Tibial nerve (tissue), 4 donors: ENCODE data around the gene CLEC16A. TPM values are rescaled to one million over a fixed set of nuclear protein-coding genes. Genes with fewer than 3 reads are reported as not detected.

Source experiments
- DNase-seq, 2 donors: peaks; one replicate each; pipeline ENCODE4 v3.0.0-alpha.2; 2019; ENCODE audit warnings: low spot score in 2 of 2
- H3K27ac ChIP-seq, 4 donors: fragments of 200-600 bp; sonication (generic) in 3 of 4; one replicate each; pipeline ENCODE4 v1.5.1; 2017 to 2019; ENCODE audit warnings: mild to moderate bottlenecking in 1 of 4
- H3K27me3 ChIP-seq, 2 donors: fragments of 200-600 bp; sonication (generic) in 1 of 2; one replicate each; pipeline versions ENCODE4 v1.5.1 to v1.6.0; 2017 to 2019
- H3K36me3 ChIP-seq, 3 donors: fragments of 200-600 bp; sonication (generic); one replicate each; pipeline ENCODE4 v1.5.1; 2018 to 2019
- H3K4me1 ChIP-seq, 4 donors: fragments of 200-600 bp; sonication (generic) in 3 of 4; one replicate each; pipeline ENCODE4 v1.5.1; 2017 to 2019
- H3K4me3 ChIP-seq, 4 donors: fragments of 200-600 bp; sonication (generic) in 3 of 4; one replicate each; pipeline ENCODE4 v1.5.1; 2017 to 2019; ENCODE audit warnings: mild to moderate bottlenecking in 1 of 4, moderate library complexity in 1 of 4
- H3K9me3 ChIP-seq, 4 donors: fragments of 200-600 bp; sonication (generic) in 3 of 4; one replicate each; pipeline ENCODE4 v1.5.1; 2017 to 2019
- EP300 ChIP-seq, 2 donors: sonication (generic); formaldehyde crosslinking; IDR thresholded peaks; one replicate each; pipeline ENCODE4 v1.6.1; 2017; ENCODE audit warnings: antibody characterized with exemption in 2 of 2, mild to moderate bottlenecking in 1 of 2
- POLR2A ChIP-seq, 2 donors: fragments of 450-650 bp; IDR thresholded peaks; one replicate each; pipeline ENCODE4 v1.6.1; 2017; ENCODE audit warnings: antibody characterized with exemption in 2 of 2, mild to moderate bottlenecking in 2 of 2, moderate library complexity in 2 of 2
- WGBS, 2 donors: methylation state at CpG; one replicate each; pipeline ENCODE4 v1.1.5; 2018; 5-methylcytosine and 5-hydroxymethylcytosine counted together
- total RNA-seq, 4 donors: library from RNA; depleted of rRNA; stranded (reverse); fragments of >200 nt; gene quantifications; one replicate each; pipeline ENCODE4 v1.1.0, GENCODE V29; 2016
- TF ChIP-seq, protein P1 (sequence below), 5 experiments: fragments of 200-600 bp in 3 of 5; fragments of 450-650 bp in 2 of 5; sonication (generic) in 3 of 5; IDR thresholded peaks; one replicate each; pipeline ENCODE4 v1.5.1; 2016 to 2019; ENCODE audit warnings: antibody characterized with exemption in 5 of 5, mild to moderate bottlenecking in 3 of 5, moderate library complexity in 2 of 5

The CLEC16A gene
- total RNA-seq, 4 donors from 2014 or later: 37.4 to 70.2 (median 55.2) TPM

DNA sequence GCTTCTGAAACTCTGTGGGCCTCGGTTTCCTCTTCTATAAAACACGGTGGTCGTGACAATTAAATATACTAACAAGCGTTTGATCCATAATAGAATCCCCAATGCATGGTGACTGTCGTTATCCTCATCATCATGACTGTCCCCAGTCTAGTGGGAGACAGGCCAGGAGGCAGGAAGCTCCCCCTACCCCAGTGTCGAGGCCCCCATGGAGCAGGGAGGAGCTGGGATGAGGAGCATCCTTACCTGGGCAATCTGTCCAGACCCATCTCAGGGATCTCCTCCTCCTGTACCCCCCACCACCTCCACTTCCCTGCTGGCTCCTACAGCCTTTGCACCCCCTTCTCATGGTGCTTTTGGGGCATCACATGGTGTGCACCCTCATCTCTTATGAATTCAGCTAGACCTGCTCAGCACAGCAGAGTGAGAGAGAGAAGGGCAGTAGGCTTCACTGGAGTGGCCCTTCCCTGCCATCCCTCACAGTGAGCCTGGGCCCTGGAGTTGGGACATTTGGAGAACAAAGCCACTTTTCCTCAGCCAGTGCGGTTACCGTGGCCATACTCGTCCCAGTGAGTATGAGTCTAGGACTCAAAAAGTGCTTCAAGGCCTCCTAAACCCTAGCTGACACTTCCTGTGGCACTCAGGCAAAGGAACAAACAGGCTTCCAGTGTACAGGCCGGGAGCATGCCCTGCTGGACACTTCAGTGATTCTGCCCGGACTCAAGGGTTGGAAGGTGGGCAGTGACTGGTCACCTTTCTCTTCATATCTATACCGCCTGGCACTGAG is 148.6 kb downstream of the CLEC16A start:
- peaks cover 0 to 23% (median 9%) of the 10 kb centered on the region in 4 donors for H3K4me1 ChIP-seq
- TF ChIP-seq POLR2A (IDR thresholded peaks at IDR 0.05) (no peak), EP300 (IDR thresholded peaks at IDR 0.05) (no peak)
- TF ChIP-seq, protein P1, sequence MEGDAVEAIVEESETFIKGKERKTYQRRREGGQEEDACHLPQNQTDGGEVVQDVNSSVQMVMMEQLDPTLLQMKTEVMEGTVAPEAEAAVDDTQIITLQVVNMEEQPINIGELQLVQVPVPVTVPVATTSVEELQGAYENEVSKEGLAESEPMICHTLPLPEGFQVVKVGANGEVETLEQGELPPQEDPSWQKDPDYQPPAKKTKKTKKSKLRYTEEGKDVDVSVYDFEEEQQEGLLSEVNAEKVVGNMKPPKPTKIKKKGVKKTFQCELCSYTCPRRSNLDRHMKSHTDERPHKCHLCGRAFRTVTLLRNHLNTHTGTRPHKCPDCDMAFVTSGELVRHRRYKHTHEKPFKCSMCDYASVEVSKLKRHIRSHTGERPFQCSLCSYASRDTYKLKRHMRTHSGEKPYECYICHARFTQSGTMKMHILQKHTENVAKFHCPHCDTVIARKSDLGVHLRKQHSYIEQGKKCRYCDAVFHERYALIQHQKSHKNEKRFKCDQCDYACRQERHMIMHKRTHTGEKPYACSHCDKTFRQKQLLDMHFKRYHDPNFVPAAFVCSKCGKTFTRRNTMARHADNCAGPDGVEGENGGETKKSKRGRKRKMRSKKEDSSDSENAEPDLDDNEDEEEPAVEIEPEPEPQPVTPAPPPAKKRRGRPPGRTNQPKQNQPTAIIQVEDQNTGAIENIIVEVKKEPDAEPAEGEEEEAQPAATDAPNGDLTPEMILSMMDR (IDR thresholded peaks at IDR 0.05): no peak
- no peaks in the 10 kb centered on the region for H3K9me3 ChIP-seq
- no peak for DNase-seq
- H3K36me3 ChIP-seq: peaks cover 0 to 48% (median 0%) of the 10 kb centered on the region in 3 donors
- WGBS, 2 donors: 93 to 94% methylated on average over 12 of the region's 12 CpGs
- no peak overlapping the region for H3K4me3 ChIP-seq
- no peak overlapping the region for H3K27ac ChIP-seq
- no peaks in the 10 kb centered on the region for H3K27me3 ChIP-seq

DNA sequence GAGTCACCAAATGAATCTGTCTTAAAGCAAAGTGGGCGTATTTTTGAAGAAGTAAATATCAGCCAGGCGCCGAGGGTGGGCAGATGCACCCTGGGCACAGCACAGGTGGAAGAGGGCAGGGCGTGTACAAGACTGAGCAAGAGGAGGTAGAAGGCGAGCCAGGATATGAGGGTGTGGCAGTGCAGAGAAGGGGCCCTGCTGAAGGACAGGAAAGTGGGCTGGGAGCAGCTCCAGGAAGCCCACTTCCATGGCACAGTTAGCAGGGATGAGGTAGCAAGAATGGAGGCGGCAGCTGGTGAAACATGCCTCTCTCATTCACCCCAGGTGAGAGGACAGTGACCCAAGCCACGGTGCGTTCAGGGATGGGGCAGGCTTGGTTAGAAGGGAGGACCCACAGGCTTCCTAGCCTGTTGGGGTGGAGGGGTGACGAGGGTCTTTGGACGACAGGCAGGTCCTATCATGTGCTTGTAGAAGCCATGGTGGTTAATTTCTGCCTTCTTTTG is 149.3 kb downstream of the CLEC16A start:
- Histone ChIP-seq H3K27me3 (no peaks in the 10 kb centered on the region), H3K9me3 (no peaks in the 10 kb centered on the region), H3K27ac (no peak overlapping the region), H3K36me3 (peaks cover 0 to 46% (median 0%) of the 10 kb centered on the region in 3 donors), H3K4me3 (no peak overlapping the region), H3K4me1 (peaks cover 0 to 20% (median 9%) of the 10 kb centered on the region in 4 donors)
- WGBS, 2 donors: 88% methylated on average over 10 of the region's 10 CpGs
- no peak for TF ChIP-seq EP300 (IDR thresholded peaks at IDR 0.05)
- DNase-seq: no peak

DNA sequence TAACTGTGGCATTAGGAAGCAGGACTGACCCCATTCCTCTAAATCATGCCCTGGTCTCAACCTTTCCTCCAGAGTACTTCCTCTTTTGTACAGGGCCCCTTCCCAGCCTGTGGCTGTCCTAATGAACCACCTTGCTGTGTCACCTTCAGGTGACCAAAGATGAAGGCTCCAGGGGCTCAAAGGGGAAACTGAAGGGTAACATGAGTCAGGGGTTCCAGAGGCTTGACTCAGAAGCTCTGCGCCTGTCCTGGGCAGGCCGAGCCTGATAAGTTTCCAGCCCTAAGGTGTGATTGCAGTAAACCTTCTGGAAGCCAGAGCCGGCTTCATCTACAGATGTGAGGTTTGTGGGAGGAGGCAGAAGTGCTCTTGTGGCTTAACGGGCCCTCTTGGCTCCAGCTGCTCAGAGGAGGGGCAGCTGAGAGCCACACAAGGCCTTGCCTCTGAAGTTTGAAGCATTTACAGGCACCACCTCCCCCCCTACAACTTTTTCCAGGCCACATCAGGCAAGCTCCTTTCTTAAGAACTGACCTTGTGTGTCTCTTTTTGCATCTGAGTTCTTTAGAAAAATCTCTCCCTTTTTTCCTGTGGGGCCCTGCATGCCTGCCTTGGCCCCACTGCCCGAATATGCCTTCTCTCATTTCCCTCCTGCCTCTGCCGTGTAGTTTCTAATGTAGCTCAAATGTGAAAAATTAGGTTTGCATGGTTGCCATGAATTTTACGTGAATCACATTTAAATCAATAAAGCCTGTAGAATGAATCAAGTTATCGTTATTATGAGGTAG is 149.9 kb downstream of the CLEC16A start:
- H3K9me3 ChIP-seq: no peaks in the 10 kb centered on the region
- no peak overlapping the region for H3K4me3 ChIP-seq
- TF ChIP-seq, protein P1 (IDR thresholded peaks at IDR 0.05): no peak
- TF ChIP-seq EP300 (IDR thresholded peaks at IDR 0.05) (no peak), POLR2A (IDR thresholded peaks at IDR 0.05) (no peak)
- peaks cover 0 to 21% (median 9%) of the 10 kb centered on the region in 4 donors for H3K4me1 ChIP-seq
- DNase-seq: no peak
- WGBS, 2 donors: 45 to 47% methylated on average over 8 of the region's 8 CpGs
- peaks cover 0 to 47% (median 0%) of the 10 kb centered on the region in 3 donors for H3K36me3 ChIP-seq
- H3K27ac ChIP-seq: peak overlapping the region in 1 of 4 donors; percentile 51
- H3K27me3 ChIP-seq: no peaks in the 10 kb centered on the region

DNA sequence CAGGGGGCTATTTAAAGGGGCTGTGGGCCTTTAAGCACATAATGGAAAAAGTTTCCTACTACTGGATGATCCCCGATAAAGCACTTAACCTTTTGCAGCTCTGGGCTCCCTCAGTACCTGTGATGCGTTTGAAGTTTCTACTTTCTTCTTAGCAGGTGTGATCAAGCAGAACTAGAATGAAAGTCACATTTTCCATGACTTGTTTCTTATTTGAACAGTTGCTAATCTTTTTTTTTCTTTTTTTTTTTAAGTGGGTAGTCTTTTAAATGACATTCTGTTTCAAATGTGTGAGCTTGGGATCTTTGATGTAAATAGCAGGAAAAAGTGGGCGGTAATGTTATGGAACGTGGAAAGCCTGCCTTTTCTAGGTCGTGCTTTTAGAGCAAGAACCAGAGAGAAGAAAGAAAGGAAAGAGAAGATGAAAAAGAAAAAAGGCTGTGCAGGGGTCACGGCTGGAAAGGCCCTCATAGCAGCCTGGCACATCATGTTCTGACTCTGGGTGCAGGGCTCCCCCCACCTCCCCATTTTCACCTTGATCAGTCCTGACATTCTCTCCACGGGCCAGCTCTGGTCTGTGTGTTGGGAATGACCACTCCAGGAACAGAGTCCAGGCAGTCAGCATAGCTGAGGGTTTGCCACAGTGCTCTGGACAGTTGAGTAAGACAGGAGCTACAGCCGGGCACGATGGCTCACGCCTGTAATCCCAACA is 150.6 kb downstream of the CLEC16A start:
- DNase-seq: no peak
- TF ChIP-seq POLR2A (IDR thresholded peaks at IDR 0.05) (no peak), EP300 (IDR thresholded peaks at IDR 0.05) (no peak)
- TF ChIP-seq, protein P1 (IDR thresholded peaks at IDR 0.05): no peak
- no peaks in the 10 kb centered on the region for H3K27me3 ChIP-seq
- no peaks in the 10 kb centered on the region for H3K9me3 ChIP-seq
- peak overlapping the region in 1 of 4 donors; percentile 51 for H3K27ac ChIP-seq
- peaks cover 0 to 40% (median 0%) of the 10 kb centered on the region in 3 donors for H3K36me3 ChIP-seq
- H3K4me3 ChIP-seq: no peak overlapping the region
- 72 to 80% methylated on average over 10 of the region's 10 CpGs for WGBS, 2 donors
- peaks cover 0 to 25% (median 11%) of the 10 kb centered on the region in 4 donors for H3K4me1 ChIP-seq

DNA sequence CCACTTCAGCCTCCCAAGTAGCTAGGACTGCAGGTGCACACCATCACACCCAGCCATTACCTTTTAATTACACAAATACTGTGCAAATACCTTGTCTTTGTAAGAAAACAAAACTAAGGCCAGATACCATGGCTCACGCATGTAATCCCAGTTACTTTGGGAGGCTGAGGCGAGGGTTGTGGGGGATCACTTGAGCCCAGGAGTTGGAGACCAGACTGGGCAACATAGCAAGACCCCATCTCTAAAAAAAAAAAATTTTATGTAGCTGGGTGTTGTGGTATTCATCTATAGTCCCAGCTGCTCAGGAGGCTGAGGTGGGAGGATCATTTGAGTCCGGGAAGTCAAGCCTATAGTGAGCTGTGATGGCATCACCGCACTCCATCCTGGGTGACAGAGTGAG is 151.6 kb downstream of the CLEC16A start:
- peaks cover 0 to 34% (median 14%) of the 10 kb centered on the region in 4 donors for H3K4me1 ChIP-seq
- H3K27ac ChIP-seq: no peak overlapping the region
- TF ChIP-seq EP300 (IDR thresholded peaks at IDR 0.05): no peak
- TF ChIP-seq, protein P1 (IDR thresholded peaks at IDR 0.05): no peak
- TF ChIP-seq POLR2A (IDR thresholded peaks at IDR 0.05): no peak
- H3K36me3 ChIP-seq: peaks cover 0 to 39% (median 0%) of the 10 kb centered on the region in 3 donors
- H3K4me3 ChIP-seq: no peak overlapping the region
- no peak for DNase-seq
- 97 to 98% methylated on average over 4 of the region's 4 CpGs for WGBS, 2 donors
- H3K27me3 ChIP-seq: no peaks in the 10 kb centered on the region
- no peaks in the 10 kb centered on the region for H3K9me3 ChIP-seq
